ENCODE data around the gene VASP. TPM values are rescaled to one million over a fixed set of nuclear protein-coding genes. Genes with fewer than 3 reads are reported as not detected.

Gene VASP
- total and polyA plus RNA-seq, 2 of the 4 experiments (the other 2 are of a cell fraction) = 61.1 to 88.8 TPM

- Histone ChIP-seq H4K8ac (ENCODE audit: low read depth in 2 of 2, low read length in 2 of 2) (no peak overlapping the region), H2BK5ac (ENCODE audit: low read depth, low read length, poor library complexity, severe bottlenecking) (no peak overlapping the region), H4K91ac (ENCODE audit: insufficient read depth, low read depth, low read length) (no peak overlapping the region), H3K36me3 (ENCODE audit: control insufficient read depth, insufficient read depth, low read length) (no peaks in the 10 kb centered on the region), H2AK5ac (ENCODE audit: low read depth, low read length) (no peak overlapping the region), H3K27ac (ENCODE audit: insufficient read depth, low read length) (no peak overlapping the region), H2BK20ac (ENCODE audit: low read depth, low read length) (no peak overlapping the region), H3K9me3 (ENCODE audit: control insufficient read depth, insufficient read depth, low read length) (no peaks in the 10 kb centered on the region), H3K56ac (ENCODE audit: extremely low read depth, insufficient read depth, low read length) (no peak overlapping the region), H3K27me3 (ENCODE audit: control insufficient read depth, insufficient read depth, low read length) (no peaks in the 10 kb centered on the region), H3K79me1 (ENCODE audit: low read depth in 1 of 2, low read length in 2 of 2) (peaks cover 0 to 8% of the 10 kb centered on the region in 2 experiments; a peak in 1 of 4 replicates), H3K4me1 (ENCODE audit: control insufficient read depth, insufficient read depth, low read length) (peaks cover 2% of the 10 kb centered on the region; the same call in 1 of the 2 replicates), H4K5ac (ENCODE audit: low read depth, low read length) (no peak overlapping the region), H3K23ac (ENCODE audit: low read depth, low read length) (no peak overlapping the region), H3K9me1 (ENCODE audit: insufficient read depth, low read length) (no peaks in the 10 kb centered on the region), H2BK15ac (ENCODE audit: low read depth, low read length) (no peak overlapping the region), H3K4me2 (ENCODE audit: low read depth, low read length) (no peak overlapping the region), H3K14ac (replicated peaks; ENCODE audit: low read depth, low read length) (no peak overlapping the region), H3K4me3 (ENCODE audit: insufficient read depth, low read depth, low read length) (no peak overlapping the region), H4K20me1 (ENCODE audit: insufficient read depth, low read length) (peaks cover 15% of the 10 kb centered on the region; the same call in 1 of the 2 replicates), H2AK9ac (replicated peaks; ENCODE audit: low read depth, low read length, poor library complexity) (no peak overlapping the region), H2BK120ac (ENCODE audit: low read depth, low read length) (no peak overlapping the region), H2AFZ (replicated peaks; ENCODE audit: low read length, poor library complexity) (no peak overlapping the region), H3K9ac (ENCODE audit: low read depth, low read length) (no peak overlapping the region), H3K4ac (ENCODE audit: low read depth, low read length) (no peak overlapping the region), H3K18ac (ENCODE audit: low read depth, low read length) (no peak overlapping the region)
- no peak for ATAC-seq (ENCODE audit: low read depth)
- POLR2A ChIA-PET (ENCODE audit: unreplicated experiment) = no interaction called here
- TF ChIP-seq ELK1 (IDR thresholded peaks at IDR 0.05; ENCODE audit: borderline replicate concordance, low read depth, low read length) (no peak), CEBPB (IDR thresholded peaks at IDR 0.05; ENCODE audit: low read depth, low read length) (peak; percentile 73), RCOR1 (IDR thresholded peaks at IDR 0.05; ENCODE audit: insufficient replicate concordance, low read length) (no peak), NFE2L2 (IDR thresholded peaks at IDR 0.05; ENCODE audit: low read depth, low read length) (no peak)
- no peak for DNase-seq
- dilution Hi-C loops (cut with HindIII; ENCODE audit: low sequenced_read_pairs, unreplicated experiment) = no loop called here
- CTCF ChIA-PET = interaction anchor here (1.4 kb wide), 1 partner anchor 14 kb away, joined by 3 read pairs; no protein-coding TSS in a partner anchor
- BruUV-seq (replicated peaks) = no TSS peak
- intact Hi-C loops (cut with micrococcal nuclease) = no loop called here
- no CpG with 5 or more reads among the region's 2 CpGs for WGBS, 2 experiments (ENCODE audit: extremely low coverage in 2 of 2, insufficient read length in 1 of 2)
- in situ Hi-C loops (cut with MboI; ENCODE audit: low sequenced_read_pairs) = no loop called here
Measured at GRCh38 chr19:45464274-45464673, 43.0 kb upstream of the VASP start.

Data from IMR-90 (cell line).